OCI-LY7 (cell line): ENCODE measurements around the gene FBXO11. TPM values are rescaled to one million over a fixed set of nuclear protein-coding genes. Genes with fewer than 3 reads are reported as not detected.

Source experiments
- BruUV-seq: library from RNA; stranded (reverse); fragments of 400-500 nt; replicated peaks from 2 replicates; lab custom pipeline; 2021; lab: Mats Ljungman, UMichigan
- CTCF ChIA-PET: fragments of 300-600 bp; sonication (Branson Sonifier 250); formaldehyde crosslinking; loops from one replicate; lab custom pipeline; 2022; ENCODE audit warnings: antibody characterized with exemption; ENCODE audit not compliant: unreplicated experiment; lab: Charles Lee
- POLR2A ChIA-PET: fragments of 300-600 bp; sonication (Branson Sonifier 250); formaldehyde crosslinking; loops from one replicate; lab custom pipeline; 2022; ENCODE audit warnings: antibody characterized with exemption; lab: Charles Lee
- DNase-seq: peaks from one replicate; pipeline ENCODE4 v3.0.0-alpha.2; 2015; ENCODE audit warnings: low spot score
- H2AFZ ChIP-seq: fragments of 200-600 bp; sonication (generic), shearing (Covaris generic); 2 replicates; pipeline ENCODE4 v1.6.1; 2014; ENCODE audit warnings: mild to moderate bottlenecking, antibody characterized with exemption, low read length, moderate library complexity
- H3K27ac ChIP-seq: fragments of 200-600 bp; sonication (generic); 2 replicates; pipeline ENCODE4 v1.5.1; 2014; ENCODE audit warnings: mixed run types, low read depth, mild to moderate bottlenecking, moderate library complexity, low read length, inconsistent platforms; ENCODE audit not compliant: poor library complexity, severe bottlenecking
- H3K36me3 ChIP-seq: fragments of 200-600 bp; sonication (generic); 2 replicates; pipeline ENCODE4 v1.6.1; 2014; ENCODE audit warnings: mild to moderate bottlenecking, antibody characterized with exemption, low read length, moderate library complexity, mixed read lengths; ENCODE audit not compliant: insufficient read depth
- H3K4me1 ChIP-seq: fragments of 200-600 bp; sonication (generic); 2 replicates; pipeline ENCODE4 v1.5.1; 2014; ENCODE audit warnings: mild to moderate bottlenecking, low read length; ENCODE audit not compliant: insufficient read depth, poor library complexity, severe bottlenecking
- H3K4me2 ChIP-seq: fragments of 200-600 bp; sonication (generic); 2 replicates; pipeline ENCODE4 v1.6.1; 2014; ENCODE audit warnings: mild to moderate bottlenecking, low read length
- H3K4me3 ChIP-seq: fragments of 200-600 bp; sonication (generic); 2 replicates; pipeline ENCODE4 v1.5.1; 2014; ENCODE audit warnings: mild to moderate bottlenecking, low read depth, low read length; ENCODE audit not compliant: poor library complexity, severe bottlenecking
- H3K79me2 ChIP-seq: fragments of 200-600 bp; sonication (generic); 2 replicates; pipeline ENCODE4 v1.6.1; 2016; ENCODE audit warnings: low read depth, mild to moderate bottlenecking, low read length, moderate library complexity, mixed read lengths; ENCODE audit not compliant: insufficient read depth
- H3K9me2 ChIP-seq: fragments of 200-600 bp; sonication (generic); 2 replicates; pipeline ENCODE4 v1.6.1; 2016; ENCODE audit warnings: mild to moderate bottlenecking, low read length, mixed read lengths; ENCODE audit not compliant: insufficient read depth
- H3K9me3 ChIP-seq: fragments of 200-600 bp; sonication (generic); 2 replicates; pipeline ENCODE4 v1.6.1; 2014; ENCODE audit warnings: mild to moderate bottlenecking, mixed run types, low read length, mixed read lengths
- H4K20me1 ChIP-seq: fragments of 200-600 bp; sonication (generic); 2 replicates; pipeline ENCODE4 v1.6.1; 2014; ENCODE audit warnings: mild to moderate bottlenecking, antibody characterized with exemption, low read length, moderate library complexity, mixed read lengths; ENCODE audit not compliant: insufficient read depth
- CTCF ChIP-seq: fragments of 200-600 bp; sonication (generic); conservative IDR thresholded peaks from 2 replicates; pipeline ENCODE4 v1.5.1; 2014; ENCODE audit warnings: mild to moderate bottlenecking, antibody characterized with exemption, low read length, moderate library complexity, mixed read lengths
- EZH2phosphoT487 ChIP-seq: fragments of 200-600 bp; sonication (generic); IDR thresholded peaks from 2 replicates; pipeline ENCODE4 v1.6.1; 2018; ENCODE audit warnings: low read depth, borderline replicate concordance, mild to moderate bottlenecking, mixed run types, antibody characterized with exemption, low read length, moderate library complexity, mixed read lengths
- intact Hi-C: fragments of 100-400 bp; cut with micrococcal nuclease; formaldehyde crosslinking; loops from one replicate; pipeline ENCODE4 v1.10.0; 2022; ENCODE audit not compliant: unreplicated experiment
- total RNA-seq, 2 experiments: library from RNA; depleted of rRNA in 1 of 2; stranded (reverse); fragments of >200 nt in 1 of 2; shearing (Covaris generic) in 1 of 2; gene quantifications; 2 replicates each; pipeline ENCODE4 v1.2.3, GENCODE V29; 2014 to 2022

The FBXO11 gene
- total RNA-seq, 2 experiments from 2014 or later, result 31.9 to 73.2 TPM

GRCh38 chr2:47937677-47938076 lies 31.4 kb upstream of the FBXO11 start:
- Histone ChIP-seq H4K20me1 (no peaks in the 10 kb centered on the region), H3K4me1 (no peaks in the 10 kb centered on the region), H3K27ac (no peak overlapping the region), H3K79me2 (no peaks in the 10 kb centered on the region), H3K4me3 (no peak overlapping the region), H3K36me3 (no peaks in the 10 kb centered on the region), H3K9me2 (no peaks in the 10 kb centered on the region), H3K9me3 (no peaks in the 10 kb centered on the region), H2AFZ (no peak overlapping the region), H3K4me2 (no peak overlapping the region)
- POLR2A ChIA-PET, result no interaction called here
- CTCF ChIA-PET, result no interaction called here
- TF ChIP-seq EZH2phosphoT487 (no peak), CTCF (no peak)
- intact Hi-C loops, result no loop called here
- DNase-seq, result no peak
- no TSS peak for BruUV-seq

GRCh38 chr2:47935071-47935470 lies 28.8 kb upstream of the FBXO11 start:
- no peak overlapping the region for H3K4me2 ChIP-seq
- DNase-seq, result no peak
- intact Hi-C loops, result no loop called here
- H3K4me3 ChIP-seq, result no peak overlapping the region
- no peak overlapping the region for H2AFZ ChIP-seq
- no peaks in the 10 kb centered on the region for H3K79me2 ChIP-seq
- POLR2A ChIA-PET, result no interaction called here
- H4K20me1 ChIP-seq, result no peaks in the 10 kb centered on the region
- H3K4me1 ChIP-seq, result no peaks in the 10 kb centered on the region
- no TSS peak for BruUV-seq
- H3K9me2 ChIP-seq, result no peaks in the 10 kb centered on the region
- CTCF ChIA-PET, result interaction anchor here (0.6 kb wide), 1 partner anchor 18 kb away, joined by 4 read pairs; no protein-coding TSS in a partner anchor
- no peak for TF ChIP-seq CTCF
- no peak for TF ChIP-seq EZH2phosphoT487
- H3K36me3 ChIP-seq, result no peaks in the 10 kb centered on the region
- H3K9me3 ChIP-seq, result no peaks in the 10 kb centered on the region
- H3K27ac ChIP-seq, result no peak overlapping the region

GRCh38 chr2:47918043-47918442 lies 11.7 kb upstream of the FBXO11 start:
- intact Hi-C loops, result no loop called here
- Histone ChIP-seq H3K79me2 (no peaks in the 10 kb centered on the region), H3K27ac (no peak overlapping the region), H4K20me1 (no peaks in the 10 kb centered on the region), H3K36me3 (no peaks in the 10 kb centered on the region), H3K9me3 (no peaks in the 10 kb centered on the region), H3K4me1 (no peaks in the 10 kb centered on the region), H2AFZ (no peak overlapping the region), H3K4me3 (no peak overlapping the region), H3K9me2 (no peaks in the 10 kb centered on the region), H3K4me2 (no peak overlapping the region)
- no peak for DNase-seq
- no TSS peak for BruUV-seq
- CTCF ChIA-PET, result no interaction called here
- TF ChIP-seq CTCF, result no peak
- POLR2A ChIA-PET, result no interaction called here
